Left ventricle myocardium inferior (tissue), 1 donor: Measurements from ENCODE around the gene KCNA4. TPM values are rescaled to one million over a fixed set of nuclear protein-coding genes. Genes with fewer than 3 reads are reported as not detected.

Experiments
- DNase-seq: peaks from one replicate; pipeline ENCODE4 v3.0.0-alpha.2; 2020
- H3K27ac ChIP-seq: fragments of 200-600 bp; replicated peaks from 2 replicates; pipeline ENCODE4 v1.8.0; 2021
- H3K27me3 ChIP-seq: fragments of 200-600 bp; 2 replicates; pipeline ENCODE4 v1.8.0; 2021; ENCODE audit warnings: low read depth
- H3K36me3 ChIP-seq: fragments of 200-600 bp; 2 replicates; pipeline ENCODE4 v1.8.0; 2021
- H3K4me1 ChIP-seq: fragments of 200-600 bp; 2 replicates; pipeline ENCODE4 v1.8.0; 2021
- H3K4me3 ChIP-seq: fragments of 200-600 bp; 2 replicates; pipeline ENCODE4 v1.8.0; 2021; ENCODE audit warnings: mild to moderate bottlenecking, moderate library complexity
- H3K9me3 ChIP-seq: fragments of 200-600 bp; replicated peaks from 2 replicates; pipeline ENCODE4 v1.8.0; 2021
- CTCF ChIP-seq: fragments of 200-600 bp; IDR thresholded peaks from 2 replicates; pipeline ENCODE4 v1.8.0; 2021; ENCODE audit warnings: antibody characterized with exemption, mild to moderate bottlenecking, borderline replicate concordance
- intact Hi-C: fragments of 100-400 bp; cut with micrococcal nuclease; formaldehyde crosslinking; loops from one replicate; pipeline ENCODE4 v1.11.0; 2022
- total RNA-seq: library from RNA; stranded (reverse); fragmentation: NEBNext Ultra II Directional; extraction: Animal tissue kit (Norgen Biotek cat#: 25700); gene quantifications from one replicate; pipeline ENCODE4 v1.2.1, GENCODE V29; 2021
- donor health status: DM: no; HTN: yes; CAD: no; lungs with severe emphysema.

The KCNA4 gene
- total RNA-seq, 1 donor from 2014 or later = 5.3 TPM

DNA sequence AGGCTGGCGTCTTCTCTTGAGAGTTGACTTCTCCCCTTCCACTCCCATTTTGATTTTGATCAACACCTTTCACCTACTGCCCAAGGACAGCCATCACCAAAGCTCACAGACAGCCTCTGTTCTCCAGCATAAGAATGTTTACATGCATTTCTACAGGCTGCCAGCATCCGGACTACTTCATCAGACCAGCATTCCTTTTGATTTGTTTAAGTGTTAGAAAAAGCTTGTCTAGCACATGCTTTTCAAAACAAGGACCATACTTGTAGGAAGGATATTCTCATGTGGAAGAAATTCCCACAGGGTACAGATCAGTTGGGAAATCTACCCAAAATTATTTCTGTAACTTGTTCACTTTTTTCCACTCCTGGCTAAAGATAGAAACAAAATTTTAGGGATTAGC lies 6.2 kb upstream of the KCNA4 start:
- intact Hi-C loops = no loop called here
- Histone ChIP-seq H3K27me3 (peaks cover 5% of the 10 kb centered on the region), H3K27ac (no peak overlapping the region), H3K4me1 (no peaks in the 10 kb centered on the region), H3K4me3 (no peak overlapping the region), H3K36me3 (no peaks in the 10 kb centered on the region), H3K9me3 (peaks cover 5% of the 10 kb centered on the region)
- no peak for TF ChIP-seq CTCF
- no peak for DNase-seq

DNA sequence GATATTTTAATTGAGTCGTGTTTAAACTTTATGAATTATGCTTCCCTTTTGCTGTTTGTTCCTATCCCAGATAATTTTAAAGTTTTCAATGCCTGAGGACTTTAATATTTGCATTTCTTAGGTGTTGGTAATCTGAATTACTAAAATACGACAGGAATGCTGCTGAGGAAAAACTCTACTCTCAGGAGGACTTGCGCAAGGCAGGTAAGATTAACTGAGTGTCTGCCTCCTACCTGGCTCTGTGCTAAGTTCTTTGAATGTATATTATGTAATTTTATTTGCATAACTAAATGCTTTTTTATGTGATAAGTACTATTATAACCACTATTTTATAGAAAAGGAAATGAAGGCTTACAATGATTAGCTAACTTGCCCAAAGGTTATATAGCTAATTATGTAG lies 2.7 kb upstream of the KCNA4 start:
- Histone ChIP-seq H3K4me1 (peaks cover 9% of the 10 kb centered on the region), H3K4me3 (no peak overlapping the region), H3K27ac (no peak overlapping the region), H3K27me3 (peaks cover 41% of the 10 kb centered on the region), H3K9me3 (peaks cover 5% of the 10 kb centered on the region), H3K36me3 (no peaks in the 10 kb centered on the region)
- DNase-seq = no peak
- no peak for TF ChIP-seq CTCF
- intact Hi-C loops = no loop called here

DNA sequence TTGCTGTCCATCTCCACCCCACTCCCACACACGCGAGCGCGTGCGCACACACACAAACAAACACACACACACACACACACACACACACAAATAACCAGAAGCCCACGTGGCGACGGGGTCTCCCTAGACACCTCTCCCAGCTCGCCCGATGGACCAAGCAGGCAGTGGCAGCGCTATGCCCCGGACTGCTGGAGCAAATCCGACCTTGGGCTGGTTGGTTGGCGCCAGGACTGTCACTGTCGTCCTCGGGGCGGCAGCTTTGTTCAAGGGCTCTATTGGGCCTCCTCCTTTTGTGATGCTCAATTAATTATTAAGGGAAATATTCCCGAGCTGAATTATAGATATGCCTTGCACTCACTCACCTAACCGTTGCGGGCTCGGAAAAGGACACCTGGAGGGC lies 1.7 kb upstream of the KCNA4 start:
- H3K27me3 ChIP-seq = peaks cover 48% of the 10 kb centered on the region
- H3K9me3 ChIP-seq = peaks cover 5% of the 10 kb centered on the region
- peaks cover 9% of the 10 kb centered on the region for H3K4me1 ChIP-seq
- no peak overlapping the region for H3K4me3 ChIP-seq
- intact Hi-C loops = no loop called here
- no peak overlapping the region for H3K27ac ChIP-seq
- no peak for TF ChIP-seq CTCF
- DNase-seq = no peak
- H3K36me3 ChIP-seq = no peaks in the 10 kb centered on the region

DNA sequence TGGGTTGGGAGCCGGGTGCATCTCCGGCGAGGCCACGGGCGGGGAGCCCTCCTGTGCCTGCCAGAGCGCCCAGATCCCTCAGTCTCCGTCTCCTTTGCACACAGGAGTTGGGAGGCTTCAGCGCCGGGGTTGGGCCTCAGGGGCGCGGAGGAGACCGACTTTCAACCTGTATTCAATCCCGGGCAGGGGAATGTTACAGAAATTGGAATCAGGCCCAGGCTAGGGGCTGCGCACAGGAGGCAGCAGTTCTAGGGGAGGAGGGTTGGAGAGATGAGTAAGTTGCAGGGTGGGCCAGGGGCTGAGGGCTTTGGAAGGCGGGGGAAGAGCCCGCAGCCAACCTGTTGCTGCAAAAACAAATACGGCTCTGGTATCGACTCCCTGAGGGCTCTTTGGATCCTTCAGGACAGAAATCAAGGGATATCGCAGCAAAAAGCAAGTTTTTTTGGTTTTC lies 640 bp upstream of the KCNA4 start:
- Histone ChIP-seq H3K27me3 (peaks cover 52% of the 10 kb centered on the region), H3K27ac (no peak overlapping the region), H3K36me3 (no peaks in the 10 kb centered on the region), H3K4me3 (peak overlapping the region; percentile 70), H3K9me3 (peaks cover 5% of the 10 kb centered on the region), H3K4me1 (peaks cover 9% of the 10 kb centered on the region)
- DNase-seq = no peak
- intact Hi-C loops = no loop called here
- TF ChIP-seq CTCF = no peak

- H3K27me3 ChIP-seq = peaks cover 54% of the 10 kb centered on the region
- intact Hi-C loops = no loop called here
- H3K4me1 ChIP-seq = peaks cover 9% of the 10 kb centered on the region
- no peaks in the 10 kb centered on the region for H3K9me3 ChIP-seq
- TF ChIP-seq CTCF = no peak
- H3K4me3 ChIP-seq = peak overlapping the region; percentile 70
- peak overlapping the region; percentile 44 for H3K27ac ChIP-seq
- no peak for DNase-seq
- no peaks in the 10 kb centered on the region for H3K36me3 ChIP-seq
These were observed 961 bp downstream of the KCNA4 start for GRCh38 chr11:30015725-30016412.
